ENCODE measurements around the gene DAP. TPM values are rescaled to one million over a fixed set of nuclear protein-coding genes. Genes with fewer than 3 reads are reported as not detected.

Gene DAP
- total RNA-seq, 1 experiment from 2014 or later: 47.2 TPM

- no peak overlapping the region for H3K9ac ChIP-seq (ENCODE audit: extremely low read depth, insufficient read length, low read length)
Measured at GRCh38 chr5:10756549-10756948, 4.5 kb downstream of the DAP start.

More at GRCh38 chr5:10756549-10756948, 4.5 kb downstream of the DAP start:
- Histone ChIP-seq H4K8ac (replicated peaks; ENCODE audit: insufficient read length, low read depth, low read length) (no peak overlapping the region), H2AFZ (ENCODE audit: low read length) (no peak overlapping the region), H3K4ac (ENCODE audit: low read depth, low read length) (no peak overlapping the region), H3K14ac (ENCODE audit: insufficient read depth, low read length) (no peak overlapping the region), H4K91ac (ENCODE audit: insufficient read length, low read depth, low read length) (no peak overlapping the region), H3T11ph (ENCODE audit: low read length) (no peak overlapping the region), H2BK5ac (ENCODE audit: insufficient read length, low read length) (no peak overlapping the region), H3K4me1 (ENCODE audit: insufficient read depth, low read length) (peaks cover 2% of the 10 kb centered on the region; the same call in 1 of the 2 replicates), H3K23ac (ENCODE audit: insufficient read length, low read depth, low read length) (no peak overlapping the region), H4K5ac (ENCODE audit: insufficient read length, low read depth, low read length) (no peak overlapping the region), H2BK12ac (ENCODE audit: insufficient read length, low read depth, low read length) (no peak overlapping the region), H3K9me3 (ENCODE audit: control insufficient read depth, low read depth, low read length) (no peaks in the 10 kb centered on the region), H2BK15ac (ENCODE audit: low read depth, low read length) (no peak overlapping the region), H3K4me2 (ENCODE audit: insufficient read depth, insufficient read length, low read length) (no peak overlapping the region), H3K23me2 (ENCODE audit: insufficient read length, low read depth, low read length, poor library complexity, severe bottlenecking) (peaks cover 8% of the 10 kb centered on the region), H2BK20ac (ENCODE audit: low read depth, low read length, poor library complexity, severe bottlenecking) (no peak overlapping the region), H3K56ac (ENCODE audit: insufficient read length, low read depth, low read length) (no peak overlapping the region), H3K27me3 (ENCODE audit: insufficient read depth, low read length) (no peaks in the 10 kb centered on the region), H3K27ac (ENCODE audit: insufficient read length, low read depth, low read length) (no peak overlapping the region), H3K79me1 (ENCODE audit: insufficient read depth, low read depth, low read length, poor library complexity, severe bottlenecking) (peaks cover 3% of the 10 kb centered on the region), H2BK120ac (ENCODE audit: low read depth, low read length, poor library complexity, severe bottlenecking) (no peak overlapping the region), H2AK5ac (ENCODE audit: insufficient read length, low read length) (no peak overlapping the region), H4K20me1 (ENCODE audit: control insufficient read depth, insufficient read depth, insufficient read length) (peaks cover 2% of the 10 kb centered on the region), H3K18ac (ENCODE audit: insufficient read length, low read depth, low read length) (no peak overlapping the region), H3K79me2 (ENCODE audit: insufficient read depth, low read length) (no peaks in the 10 kb centered on the region; the same call in 1 of the 2 replicates)
- no peak for DNase-seq
- no peak for TF ChIP-seq CTCF (conservative IDR thresholded peaks at IDR 0.05)
- H3K9me3 Mint-ChIP-seq: no peaks in the 10 kb centered on the region
- no peaks in the 10 kb centered on the region for H3K27me3 Mint-ChIP-seq (ENCODE audit: low read depth)
- WGBS (ENCODE audit: extremely low coverage, insufficient read length, low lambda C conversion rate): no CpG with 5 or more reads among the region's 2 CpGs
- no peak overlapping the region for H3K4me3 Mint-ChIP-seq
- no peak overlapping the region for H3K27ac Mint-ChIP-seq
- peaks cover 5 to 24% (median 17%) of the 10 kb centered on the region in 3 experiments for H3K36me3 Mint-ChIP-seq (ENCODE audit: insufficient read depth in 1 of 3, low read depth in 3 of 3)
- peaks cover 22 to 29% of the 10 kb centered on the region in 2 experiments for H3K4me1 Mint-ChIP-seq

Measured in H9 (cell line).